Neural progenitor cell (in vitro differentiated cells): Measurements from ENCODE around the gene LRP2. TPM values are rescaled to one million over a fixed set of nuclear protein-coding genes. Genes with fewer than 3 reads are reported as not detected.

ENCODE experiments used
- DNase-seq: peaks from one replicate; pipeline ENCODE4 v3.0.0-alpha.2; 2016; ENCODE audit warnings: low spot score
- H2AFZ ChIP-seq: fragments of 200-600 bp; sonication (generic); replicated peaks from 2 replicates; pipeline ENCODE4 v1.6.1; 2016; ENCODE audit warnings: antibody characterized with exemption
- H3F3A ChIP-seq: fragments of 200-600 bp; sonication (generic); 2 replicates; pipeline ENCODE4 v1.6.1; 2016; ENCODE audit warnings: antibody characterized with exemption, low read depth
- H3K27ac ChIP-seq: fragments of 200-600 bp; sonication (generic); 2 replicates; pipeline ENCODE4 v1.5.1; 2016; ENCODE audit warnings: mild to moderate bottlenecking
- H3K27me3 ChIP-seq: fragments of 200-600 bp; sonication (generic); 2 replicates; pipeline ENCODE4 v1.6.1; 2016; ENCODE audit warnings: mild to moderate bottlenecking, moderate library complexity
- H3K36me3 ChIP-seq: fragments of 200-600 bp; sonication (generic); 2 replicates; pipeline ENCODE4 v1.5.1; 2016
- H3K4me1 ChIP-seq: fragments of 200-600 bp; sonication (generic); 2 replicates; pipeline ENCODE4 v1.6.1; 2016; ENCODE audit warnings: mixed run types
- H3K4me2 ChIP-seq: fragments of 200-600 bp; sonication (generic); 2 replicates; pipeline ENCODE4 v1.6.1; 2016
- H3K4me3 ChIP-seq: fragments of 200-600 bp; sonication (generic); 2 replicates; pipeline ENCODE4 v1.5.1; 2016
- H3K79me2 ChIP-seq: fragments of 200-600 bp; sonication (generic); 2 replicates; pipeline ENCODE4 v1.6.1; 2016; ENCODE audit warnings: low read depth
- H3K9ac ChIP-seq: fragments of 200-600 bp; sonication (generic); 2 replicates; pipeline ENCODE4 v1.6.1; 2016
- H3K9me3 ChIP-seq: fragments of 200-600 bp; sonication (generic); 2 replicates; pipeline ENCODE4 v1.5.1; 2016; ENCODE audit warnings: low read depth
- H4K20me1 ChIP-seq: fragments of 200-600 bp; sonication (generic); 2 replicates; pipeline ENCODE4 v1.6.1; 2016; ENCODE audit warnings: low read depth
- H3K27ac Mint-ChIP-seq: 3 replicates; pipeline ENCODE4 v1.8.0; 2021; ENCODE audit warnings: mixed read lengths
- H3K27me3 Mint-ChIP-seq: 2 replicates; pipeline ENCODE4 v1.8.0; 2022; ENCODE audit warnings: low read depth, mild to moderate bottlenecking, inconsistent platforms, moderate library complexity, mixed read lengths; ENCODE audit not compliant: insufficient read depth
- H3K36me3 Mint-ChIP-seq: 3 replicates; pipeline ENCODE4 v1.8.0; 2021; ENCODE audit warnings: mixed read lengths
- H3K4me1 Mint-ChIP-seq: 3 replicates; pipeline ENCODE4 v1.8.0; 2021; ENCODE audit warnings: mixed read lengths
- H3K4me3 Mint-ChIP-seq: 3 replicates; pipeline ENCODE4 v1.8.0; 2021; ENCODE audit warnings: mild to moderate bottlenecking, moderate library complexity, mixed read lengths
- H3K9me3 Mint-ChIP-seq: 3 replicates; pipeline ENCODE4 v1.8.0; 2020; ENCODE audit warnings: mixed read lengths
- EZH2 ChIP-seq: fragments of 200-600 bp; sonication (generic); IDR thresholded peaks from 2 replicates; pipeline ENCODE4 v1.6.1; 2017; ENCODE audit warnings: antibody characterized with exemption, mild to moderate bottlenecking, moderate library complexity
- EZH2phosphoT487 ChIP-seq: fragments of 200-600 bp; sonication (generic); IDR thresholded peaks from 2 replicates; pipeline ENCODE4 v1.6.1; 2017; ENCODE audit warnings: antibody characterized with exemption
- total RNA-seq: library from RNA; depleted of rRNA; stranded (reverse); fragments of >200 nt; gene quantifications from 2 replicates; pipeline ENCODE4 v1.2.3, GENCODE V29; 2015; ENCODE audit warnings: low replicate concordance
- TF ChIP-seq, protein P1 (sequence below): fragments of 200-600 bp; sonication (generic); IDR thresholded peaks from 2 replicates; pipeline ENCODE4 v1.5.1; 2017; ENCODE audit warnings: antibody characterized with exemption, mild to moderate bottlenecking

Gene LRP2
- total RNA-seq, 1 donor from 2014 or later = 143 TPM

GRCh38 chr2:169344736-169345485, 17.4 kb downstream of the LRP2 start:
- Histone ChIP-seq H4K20me1 (peaks cover 99% of the 10 kb centered on the region), H3K27me3 (no peaks in the 10 kb centered on the region), H3K79me2 (peaks cover 100% of the 10 kb centered on the region), H3K9me3 (no peaks in the 10 kb centered on the region), H3K4me3 (no peak overlapping the region), H3K9ac (no peak overlapping the region), H3K36me3 (no peaks in the 10 kb centered on the region), H3K4me2 (peak overlapping the region; percentile 37), H3F3A (peaks cover 18% of the 10 kb centered on the region), H2AFZ (no peak overlapping the region), H3K27ac (no peak overlapping the region), H3K4me1 (peaks cover 45% of the 10 kb centered on the region)
- no peaks in the 10 kb centered on the region for H3K27me3 Mint-ChIP-seq
- TF ChIP-seq EZH2phosphoT487 (no peak), EZH2 (no peak)
- TF ChIP-seq, protein P1, sequence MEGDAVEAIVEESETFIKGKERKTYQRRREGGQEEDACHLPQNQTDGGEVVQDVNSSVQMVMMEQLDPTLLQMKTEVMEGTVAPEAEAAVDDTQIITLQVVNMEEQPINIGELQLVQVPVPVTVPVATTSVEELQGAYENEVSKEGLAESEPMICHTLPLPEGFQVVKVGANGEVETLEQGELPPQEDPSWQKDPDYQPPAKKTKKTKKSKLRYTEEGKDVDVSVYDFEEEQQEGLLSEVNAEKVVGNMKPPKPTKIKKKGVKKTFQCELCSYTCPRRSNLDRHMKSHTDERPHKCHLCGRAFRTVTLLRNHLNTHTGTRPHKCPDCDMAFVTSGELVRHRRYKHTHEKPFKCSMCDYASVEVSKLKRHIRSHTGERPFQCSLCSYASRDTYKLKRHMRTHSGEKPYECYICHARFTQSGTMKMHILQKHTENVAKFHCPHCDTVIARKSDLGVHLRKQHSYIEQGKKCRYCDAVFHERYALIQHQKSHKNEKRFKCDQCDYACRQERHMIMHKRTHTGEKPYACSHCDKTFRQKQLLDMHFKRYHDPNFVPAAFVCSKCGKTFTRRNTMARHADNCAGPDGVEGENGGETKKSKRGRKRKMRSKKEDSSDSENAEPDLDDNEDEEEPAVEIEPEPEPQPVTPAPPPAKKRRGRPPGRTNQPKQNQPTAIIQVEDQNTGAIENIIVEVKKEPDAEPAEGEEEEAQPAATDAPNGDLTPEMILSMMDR = no peak
- H3K4me1 Mint-ChIP-seq = peaks cover 56% of the 10 kb centered on the region
- peaks cover 7% of the 10 kb centered on the region for H3K36me3 Mint-ChIP-seq
- H3K27ac Mint-ChIP-seq = peak overlapping the region; percentile 34
- no peaks in the 10 kb centered on the region for H3K9me3 Mint-ChIP-seq
- no peak for DNase-seq
- H3K4me3 Mint-ChIP-seq = no peak overlapping the region

- no peaks in the 10 kb centered on the region for H3K27me3 Mint-ChIP-seq
- H3K36me3 Mint-ChIP-seq = peaks cover 7% of the 10 kb centered on the region
- no peak for TF ChIP-seq EZH2phosphoT487
- TF ChIP-seq, protein P1 = no peak
- TF ChIP-seq EZH2 = no peak
- peaks cover 98% of the 10 kb centered on the region for H4K20me1 ChIP-seq
- H3K27ac Mint-ChIP-seq = no peak overlapping the region
- peaks cover 30% of the 10 kb centered on the region for H3K4me1 ChIP-seq
- H3F3A ChIP-seq = peaks cover 18% of the 10 kb centered on the region
- H3K27ac ChIP-seq = no peak overlapping the region
- H3K4me2 ChIP-seq = no peak overlapping the region
- no peak overlapping the region for H3K4me3 Mint-ChIP-seq
- H3K4me3 ChIP-seq = no peak overlapping the region
- H3K79me2 ChIP-seq = peaks cover 100% of the 10 kb centered on the region
- H3K9me3 Mint-ChIP-seq = no peaks in the 10 kb centered on the region
- DNase-seq = no peak
- no peak overlapping the region for H2AFZ ChIP-seq
- H3K9me3 ChIP-seq = no peaks in the 10 kb centered on the region
- no peak overlapping the region for H3K9ac ChIP-seq
- no peaks in the 10 kb centered on the region for H3K36me3 ChIP-seq
- H3K4me1 Mint-ChIP-seq = peaks cover 65% of the 10 kb centered on the region
- H3K27me3 ChIP-seq = no peaks in the 10 kb centered on the region
Measured at GRCh38 chr2:169343202-169343601, 19.1 kb downstream of the LRP2 start.

- no peak overlapping the region for H3K9ac ChIP-seq
- H3K9me3 ChIP-seq = no peaks in the 10 kb centered on the region
- peaks cover 9% of the 10 kb centered on the region for H3K4me1 ChIP-seq
- no peak for DNase-seq
- TF ChIP-seq, protein P1 = no peak
- TF ChIP-seq EZH2 = no peak
- TF ChIP-seq EZH2phosphoT487 = no peak
- Mint-ChIP-seq H3K27ac (peak overlapping the region; percentile 2), H3K4me3 (no peak overlapping the region), H3K27me3 (peaks cover 2% of the 10 kb centered on the region), H3K9me3 (no peaks in the 10 kb centered on the region), H3K36me3 (peaks cover 3% of the 10 kb centered on the region), H3K4me1 (peaks cover 63% of the 10 kb centered on the region)
- no peak overlapping the region for H3K4me3 ChIP-seq
- no peak overlapping the region for H3K4me2 ChIP-seq
- no peak overlapping the region for H2AFZ ChIP-seq
- no peaks in the 10 kb centered on the region for H3K27me3 ChIP-seq
- no peak overlapping the region for H3K27ac ChIP-seq
- peaks cover 100% of the 10 kb centered on the region for H3K79me2 ChIP-seq
- peaks cover 91% of the 10 kb centered on the region for H4K20me1 ChIP-seq
- H3F3A ChIP-seq = no peaks in the 10 kb centered on the region
- no peaks in the 10 kb centered on the region for H3K36me3 ChIP-seq
Measured at GRCh38 chr2:169339657-169340056, 22.7 kb downstream of the LRP2 start.
